NCI-H1436 treated with DMSO at 0.1 percent for 48 hours (cell line): ENCODE data around the gene TEX2.

Source experiments
- DNase-seq: peaks from one replicate; lab custom pipeline; 2025; lab: John Stamatoyannopoulos, UW

Gene TEX2, protein sequence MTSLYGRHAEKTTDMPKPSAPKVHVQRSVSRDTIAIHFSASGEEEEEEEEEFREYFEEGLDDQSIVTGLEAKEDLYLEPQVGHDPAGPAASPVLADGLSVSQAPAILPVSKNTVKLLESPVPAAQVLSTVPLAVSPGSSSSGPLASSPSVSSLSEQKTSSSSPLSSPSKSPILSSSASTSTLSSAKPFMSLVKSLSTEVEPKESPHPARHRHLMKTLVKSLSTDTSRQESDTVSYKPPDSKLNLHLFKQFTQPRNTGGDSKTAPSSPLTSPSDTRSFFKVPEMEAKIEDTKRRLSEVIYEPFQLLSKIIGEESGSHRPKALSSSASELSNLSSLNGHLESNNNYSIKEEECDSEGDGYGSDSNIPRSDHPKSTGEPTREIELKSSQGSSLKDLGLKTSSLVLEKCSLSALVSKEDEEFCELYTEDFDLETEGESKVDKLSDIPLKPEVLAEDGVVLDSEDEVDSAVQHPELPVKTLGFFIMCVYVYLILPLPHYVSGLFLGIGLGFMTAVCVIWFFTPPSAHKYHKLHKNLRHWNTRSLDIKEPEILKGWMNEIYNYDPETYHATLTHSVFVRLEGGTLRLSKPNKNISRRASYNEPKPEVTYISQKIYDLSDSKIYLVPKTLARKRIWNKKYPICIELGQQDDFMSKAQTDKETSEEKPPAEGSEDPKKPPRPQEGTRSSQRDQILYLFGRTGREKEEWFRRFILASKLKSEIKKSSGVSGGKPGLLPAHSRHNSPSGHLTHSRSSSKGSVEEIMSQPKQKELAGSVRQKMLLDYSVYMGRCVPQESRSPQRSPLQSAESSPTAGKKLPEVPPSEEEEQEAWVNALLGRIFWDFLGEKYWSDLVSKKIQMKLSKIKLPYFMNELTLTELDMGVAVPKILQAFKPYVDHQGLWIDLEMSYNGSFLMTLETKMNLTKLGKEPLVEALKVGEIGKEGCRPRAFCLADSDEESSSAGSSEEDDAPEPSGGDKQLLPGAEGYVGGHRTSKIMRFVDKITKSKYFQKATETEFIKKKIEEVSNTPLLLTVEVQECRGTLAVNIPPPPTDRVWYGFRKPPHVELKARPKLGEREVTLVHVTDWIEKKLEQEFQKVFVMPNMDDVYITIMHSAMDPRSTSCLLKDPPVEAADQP

DNA sequence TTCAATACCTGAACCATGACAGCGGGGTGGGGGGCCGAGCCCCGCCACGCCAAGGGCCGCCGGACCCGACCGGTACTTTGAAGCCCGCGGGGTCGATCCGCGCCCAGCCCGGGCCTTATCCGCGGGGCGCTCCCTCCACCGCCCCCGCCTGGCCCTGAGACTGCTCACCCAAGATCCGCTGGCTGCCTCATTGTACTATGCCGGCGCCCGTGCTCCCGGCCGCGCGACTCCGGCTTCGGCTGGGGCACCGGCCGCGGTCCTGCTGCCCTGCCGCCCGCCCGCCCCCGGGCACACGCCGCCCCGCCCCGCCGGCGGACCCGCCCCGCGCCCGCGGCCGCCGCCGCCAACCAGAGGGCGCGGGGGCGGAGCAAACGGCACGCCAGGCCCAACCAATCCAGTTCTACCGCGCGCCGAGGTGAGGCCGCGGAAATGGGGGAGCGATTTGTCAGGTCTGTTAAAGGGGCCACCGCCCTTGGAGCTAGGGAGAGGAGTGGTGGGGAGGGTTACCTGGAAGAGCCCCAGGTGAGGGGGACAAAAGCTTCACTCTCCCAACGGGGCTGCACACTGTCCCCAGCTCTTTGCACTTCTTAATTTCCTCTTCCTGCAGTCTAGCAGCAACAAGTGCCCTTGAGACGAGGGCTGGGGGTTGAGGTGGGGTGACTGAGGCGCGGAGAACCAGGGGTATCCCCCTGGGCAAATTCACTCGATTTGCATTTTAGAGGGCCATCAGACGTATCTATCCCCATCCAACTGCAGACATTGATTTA lies at the start of gene TEX2:
Gene TEX2 (minus strand): TSS at position 261 of the 767 bp plus-strand sequence. CDS start 49,043 bp downstream, outside the sequence.
- peak; percentile 78 for DNase-seq

DNA sequence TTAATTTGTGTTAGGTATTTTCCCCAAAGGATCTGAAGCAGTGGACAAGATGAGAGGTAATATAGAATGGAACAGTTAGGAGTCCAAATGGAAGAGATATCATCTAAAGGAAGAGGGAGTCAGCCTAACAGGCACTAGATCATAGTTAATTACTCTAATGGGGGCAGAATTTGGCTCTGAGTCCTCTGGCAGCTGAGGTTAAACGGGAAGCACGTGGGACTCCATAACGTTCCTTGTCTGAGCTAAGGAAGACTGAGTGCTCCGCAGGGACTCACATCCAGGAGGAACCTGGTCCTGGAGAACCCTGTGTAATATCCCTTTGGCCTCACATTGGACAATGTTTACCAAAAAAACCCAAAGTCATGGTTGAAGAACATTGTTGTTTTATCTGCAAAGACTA lies 46.6 kb upstream of the TEX2 start:
- no peak for DNase-seq

GRCh38 chr17:64309021-64309420 lies 46.0 kb upstream of the TEX2 start:
- no peak for DNase-seq

DNA sequence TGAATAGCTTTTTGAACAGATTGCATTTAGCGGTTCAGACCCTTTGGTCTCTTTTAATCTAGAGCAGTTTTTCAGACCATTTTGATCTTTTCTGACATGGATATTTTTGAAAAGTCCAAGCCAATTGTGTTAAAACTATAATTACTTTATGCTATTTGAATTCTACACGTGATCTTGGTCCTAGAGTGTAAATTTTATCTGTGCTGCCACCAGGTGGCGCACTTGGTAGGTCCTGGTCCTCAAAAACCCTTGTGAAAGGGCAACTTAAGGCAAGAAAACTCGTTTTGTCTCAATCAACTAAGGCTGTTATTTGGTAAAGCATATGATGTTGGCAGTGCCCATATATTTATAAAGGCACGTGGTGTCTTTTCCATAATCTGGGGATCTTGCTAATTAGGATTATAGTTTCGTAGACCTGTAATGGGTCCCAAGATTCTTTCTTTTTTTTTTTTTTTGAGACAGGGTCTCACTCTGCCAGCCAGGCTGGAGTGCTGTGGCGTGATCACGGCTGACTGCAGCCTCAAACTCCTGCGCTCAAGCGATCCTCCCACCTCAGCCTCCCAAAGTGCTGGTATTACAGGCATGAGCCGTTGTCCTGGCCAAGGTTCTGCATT lies 43.9 kb upstream of the TEX2 start:
- DNase-seq = peak; percentile 15

DNA sequence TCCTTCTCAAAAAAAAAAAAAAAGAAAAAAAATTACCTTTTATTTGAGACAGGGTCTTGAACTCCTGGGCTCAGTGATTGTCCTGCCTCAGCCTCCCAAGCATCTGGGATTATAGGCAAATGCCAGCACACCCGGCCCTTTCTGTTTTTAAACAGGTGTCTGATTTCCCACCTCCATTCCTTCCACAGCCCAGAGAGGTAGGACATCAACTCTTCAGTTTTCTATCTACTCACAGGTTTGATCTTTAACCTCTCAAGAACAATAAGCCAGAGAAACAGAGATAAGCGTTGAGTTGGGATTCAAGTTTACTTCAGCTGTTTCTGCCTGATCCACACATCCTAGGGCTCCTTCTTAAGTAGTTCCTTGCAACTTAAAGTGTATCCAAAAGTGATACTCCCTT lies 41.5 kb upstream of the TEX2 start:
- DNase-seq = no peak

DNA sequence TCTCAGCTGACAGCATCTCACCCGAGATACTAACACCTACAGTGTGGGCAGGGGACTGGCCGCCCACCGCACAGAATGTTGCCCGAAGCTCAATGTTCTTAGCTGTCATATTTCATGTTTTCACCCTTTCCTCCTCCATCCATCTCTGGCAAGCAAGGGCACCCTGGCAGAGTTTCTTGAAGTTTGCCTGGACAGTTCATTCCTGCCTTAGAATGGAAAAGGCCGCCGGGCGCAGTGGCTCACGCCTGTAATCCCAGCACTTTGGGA lies 37.6 kb upstream of the TEX2 start:
- no peak for DNase-seq

DNA sequence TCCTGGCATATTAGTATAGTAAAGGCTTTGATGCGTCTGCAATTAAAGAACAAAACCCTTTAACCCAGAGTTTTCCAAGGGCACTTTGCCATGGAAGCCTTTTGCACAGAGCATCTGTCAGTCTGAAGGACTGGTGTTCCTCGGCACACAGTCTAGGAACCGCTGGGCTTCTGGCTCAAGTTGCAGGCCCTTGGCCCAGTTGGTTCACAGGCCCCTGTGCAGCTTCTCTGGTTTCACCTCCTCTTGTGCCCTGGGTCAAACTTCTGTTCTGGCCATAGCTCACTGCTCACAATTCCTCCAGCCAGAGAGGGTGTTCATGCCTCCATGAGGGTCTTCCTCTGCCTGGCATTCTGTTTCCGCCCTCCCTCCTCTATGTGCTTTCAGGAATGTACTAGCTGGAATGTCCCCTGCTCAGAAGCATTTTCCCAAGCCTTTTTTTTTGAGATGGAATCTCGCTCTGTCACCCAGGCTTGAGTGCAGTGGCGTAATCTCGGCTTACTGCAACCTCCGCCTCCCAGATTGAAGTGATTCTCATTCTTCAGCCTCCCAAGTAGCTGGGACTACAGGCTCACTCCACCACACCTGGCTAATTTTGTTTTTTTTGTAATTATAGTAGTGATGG lies 34.5 kb upstream of the TEX2 start:
- no peak for DNase-seq

- no peak for DNase-seq
Observed at GRCh38 chr17:64296246-64296645, 33.2 kb upstream of the TEX2 start.

DNA sequence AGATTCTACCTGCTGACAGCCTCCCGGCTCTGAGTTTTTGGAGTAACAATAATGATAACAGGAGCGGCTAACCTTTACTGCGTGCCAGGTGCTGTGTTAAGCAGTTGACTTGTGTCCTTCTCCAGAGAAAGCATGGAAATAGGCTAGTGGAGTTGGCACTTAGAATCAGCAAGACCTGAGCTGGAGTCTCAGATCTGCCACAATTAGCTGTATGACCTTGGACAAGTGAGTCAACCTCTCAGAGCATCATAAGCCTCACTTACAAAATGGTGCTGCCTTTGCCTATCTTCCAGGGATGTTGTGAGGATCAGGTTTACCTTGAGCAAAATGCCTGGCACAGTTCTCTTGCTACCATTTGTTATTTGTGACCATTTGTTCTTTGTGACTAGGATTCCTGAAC lies 32.1 kb upstream of the TEX2 start:
- no peak for DNase-seq

DNA sequence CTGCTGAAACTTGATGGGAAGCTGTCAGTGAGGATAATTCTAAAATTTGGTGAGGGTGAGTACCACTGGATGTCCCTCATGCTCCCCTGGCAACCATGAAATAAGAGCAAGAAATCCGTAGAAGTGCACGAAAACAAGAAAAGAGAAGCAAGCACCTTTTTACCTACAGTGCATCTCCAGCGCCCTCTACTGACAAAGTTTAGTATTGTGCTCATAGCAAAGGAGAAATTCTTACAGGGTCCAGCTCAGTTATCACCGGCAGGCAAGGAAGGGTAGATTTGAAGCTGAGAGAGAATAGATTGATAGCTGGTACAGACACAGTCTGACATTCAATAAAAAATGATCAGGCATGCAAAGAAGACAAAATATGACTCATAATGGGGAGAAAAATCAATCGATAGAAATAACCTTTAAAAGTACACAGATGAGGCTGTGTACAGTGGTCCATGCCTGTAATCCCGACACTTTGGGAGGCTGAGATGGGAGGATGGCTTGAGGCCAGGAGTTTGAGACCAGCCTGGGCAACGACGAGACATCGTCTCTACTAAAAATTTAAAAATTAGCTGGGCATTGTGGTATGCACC lies 28.3 kb upstream of the TEX2 start:
- no peak for DNase-seq

DNA sequence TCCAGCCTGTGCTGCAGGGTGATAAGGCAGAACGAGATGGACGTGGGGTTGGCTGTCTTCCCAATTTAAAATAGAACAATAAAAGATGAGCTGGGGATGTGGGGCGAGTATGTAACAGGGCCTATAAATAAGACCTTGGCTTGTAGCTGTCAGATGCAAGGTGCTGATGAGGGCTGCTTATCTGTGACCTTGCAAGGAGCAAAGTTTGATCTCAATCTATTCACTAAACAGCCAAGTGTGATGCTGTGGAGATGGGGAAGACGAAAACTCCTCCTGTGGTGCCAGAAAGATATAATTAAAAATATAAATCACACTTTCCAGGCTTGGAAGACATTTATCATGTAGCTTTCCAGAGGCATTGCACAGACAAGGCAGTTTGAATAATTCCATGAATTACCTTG lies 26.7 kb upstream of the TEX2 start:
- no peak for DNase-seq

- DNase-seq = no peak
Observed at GRCh38 chr17:64282753-64283080, 19.7 kb upstream of the TEX2 start.

DNA sequence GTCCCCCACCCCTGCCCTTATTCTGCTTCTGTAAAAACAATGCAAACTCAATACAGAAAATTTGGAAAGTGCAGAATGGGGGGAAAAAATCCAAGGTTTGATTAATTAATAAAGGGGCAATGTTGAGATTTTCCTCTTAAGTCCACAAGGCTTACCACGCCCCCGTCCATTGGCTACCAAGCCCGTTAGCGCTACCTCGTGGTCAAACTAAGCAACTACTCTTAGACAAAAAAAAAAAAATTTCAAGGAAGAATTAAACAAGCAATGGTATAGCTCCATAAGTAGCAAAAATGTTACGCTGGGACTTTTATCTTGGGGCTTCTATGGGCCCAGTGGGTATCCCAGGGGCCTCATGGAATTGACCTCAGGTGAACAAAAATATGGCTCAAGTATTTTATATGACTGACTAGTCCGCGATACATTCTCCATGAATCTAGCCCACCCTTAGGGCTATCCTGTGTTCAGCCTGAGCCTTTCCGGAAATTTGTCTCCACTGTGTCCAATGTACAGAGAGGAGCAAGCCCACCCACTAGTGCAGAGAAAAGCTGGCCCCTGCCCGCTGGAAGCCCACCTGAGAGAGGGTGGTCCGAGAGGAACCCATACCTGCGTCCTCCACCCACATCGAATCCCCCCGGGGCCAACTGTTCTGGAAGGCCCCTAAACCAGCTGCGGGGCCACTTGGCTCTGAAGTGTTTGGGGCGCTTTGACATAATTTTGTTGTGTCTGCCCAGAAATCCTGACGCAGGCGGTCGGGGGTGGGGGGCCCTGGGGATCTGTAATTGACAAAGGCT lies 19.1 kb upstream of the TEX2 start:
- peak; percentile 11 for DNase-seq

GRCh38 chr17:64278614-64279013 lies 15.6 kb upstream of the TEX2 start:
- DNase-seq = no peak

DNA sequence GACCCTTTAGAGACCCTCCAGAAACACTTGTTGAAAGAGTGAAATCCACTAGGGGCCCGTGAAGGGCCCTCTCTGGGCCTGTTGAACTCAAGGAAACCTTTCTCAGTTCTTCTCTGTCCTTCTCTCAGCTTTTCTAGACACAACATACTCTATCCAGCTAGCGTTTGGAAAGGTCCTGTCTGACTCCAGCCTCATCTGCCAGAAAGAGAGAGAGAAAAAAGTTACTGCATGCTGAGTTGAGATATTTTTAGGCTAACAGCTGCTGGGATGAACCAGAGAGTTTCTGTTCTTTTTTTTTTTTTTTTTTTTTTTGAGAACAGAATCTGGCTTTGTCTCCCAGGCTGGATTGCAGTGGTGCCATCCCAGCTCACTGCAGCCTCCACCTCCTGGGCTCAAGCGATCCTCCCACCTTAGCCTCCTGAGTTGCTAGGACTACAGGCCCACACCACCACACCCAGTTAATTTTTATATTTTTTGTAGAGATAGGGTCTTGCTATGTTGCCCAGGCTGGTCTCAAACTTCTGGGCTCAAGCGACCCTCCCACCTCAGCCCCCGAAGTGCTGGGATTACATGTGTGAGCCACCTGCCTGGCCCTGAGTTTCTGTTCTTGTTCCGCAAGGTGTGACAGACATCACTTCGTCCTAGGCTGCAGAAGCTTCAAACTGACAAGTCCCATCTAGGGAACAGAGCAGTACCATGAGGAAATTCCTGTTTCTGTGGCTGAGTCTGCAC lies 14.9 kb upstream of the TEX2 start:
- no peak for DNase-seq

DNA sequence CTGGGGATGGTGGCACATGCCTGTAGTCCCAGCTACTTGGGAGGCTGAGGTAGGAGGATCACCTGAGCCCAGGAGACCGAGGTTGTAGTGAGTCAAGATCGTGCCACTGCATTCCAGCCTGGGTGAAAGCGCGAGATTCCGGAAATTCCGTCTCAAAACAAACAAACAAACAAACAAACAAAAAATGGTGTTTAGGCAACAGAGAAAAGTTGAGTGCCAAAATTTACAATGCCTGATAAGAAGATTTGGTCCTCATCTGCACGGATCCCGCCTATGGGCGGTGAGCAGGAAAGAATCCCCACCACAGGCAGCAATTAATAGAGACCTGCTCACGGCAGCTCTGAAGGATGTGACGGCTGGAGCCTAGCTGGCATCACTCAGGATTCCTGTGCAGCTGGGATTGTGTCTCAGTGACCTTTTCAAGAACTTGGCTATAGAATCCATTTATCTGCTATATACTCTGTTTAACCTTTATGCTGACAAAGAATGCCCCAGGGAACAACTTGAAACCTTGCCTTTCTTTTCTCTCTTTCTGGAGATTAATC lies 14.0 kb upstream of the TEX2 start:
- no peak for DNase-seq

GRCh38 chr17:64275016-64275415 lies 12.0 kb upstream of the TEX2 start:
- DNase-seq = no peak

DNA sequence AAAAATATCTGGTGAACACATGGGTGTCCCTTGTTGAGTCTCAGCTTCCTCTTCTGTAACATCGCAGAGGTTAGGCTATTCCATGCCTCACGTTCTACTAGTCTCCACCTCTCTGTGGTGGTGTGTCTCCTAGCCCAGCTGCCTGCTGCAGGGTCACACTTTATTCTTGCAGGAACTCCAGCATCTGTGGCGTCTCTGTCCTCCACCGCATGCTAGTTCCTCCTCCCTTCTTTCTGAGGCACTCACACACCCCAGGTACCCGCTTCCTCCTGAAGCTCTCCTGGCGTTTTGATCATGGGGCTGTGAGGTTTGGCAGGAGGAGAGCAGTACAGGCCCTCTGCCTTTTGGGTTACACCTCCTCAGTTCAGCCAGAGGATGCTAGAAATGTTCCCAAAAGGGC lies 9.9 kb upstream of the TEX2 start:
- no peak for DNase-seq

DNA sequence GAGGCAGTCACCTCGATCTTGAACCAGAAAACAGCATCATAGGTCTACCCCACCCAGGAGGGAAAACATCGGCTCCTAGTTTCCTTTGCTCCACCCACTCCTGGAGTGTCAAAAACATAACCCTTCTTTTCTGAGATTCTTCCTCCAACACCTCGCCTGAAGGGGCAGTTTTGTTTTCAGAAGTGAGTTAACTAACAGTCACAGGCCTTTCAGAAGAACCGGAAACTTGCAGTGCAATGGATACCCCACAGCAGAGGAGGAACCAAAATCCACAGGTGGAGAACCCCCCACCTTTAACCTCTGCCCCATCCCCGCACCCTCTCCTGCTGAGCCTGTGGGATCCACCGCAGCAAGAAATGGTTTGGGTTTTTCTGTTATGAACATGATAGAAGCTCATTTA lies 7.8 kb upstream of the TEX2 start:
- no peak for DNase-seq
